Tibial artery (tissue), 4 donors: ENCODE measurements around the gene HDAC10.

ENCODE experiments used
- DNase-seq, 2 donors: peaks; one replicate each; pipeline ENCODE4 v3.0.0-alpha.2; 2019
- H3K27ac ChIP-seq, 2 donors: fragments of 200-600 bp; sonication (generic) in 1 of 2; 1 replicate in 1 of 2; 2 replicates in 1 of 2; pipeline ENCODE4 v1.5.1; 2018 to 2019; ENCODE audit warnings: mild to moderate bottlenecking in 1 of 2
- H3K27me3 ChIP-seq, 2 donors: fragments of 200-600 bp; sonication (generic) in 1 of 2; one replicate each; pipeline versions ENCODE4 v1.5.1 to v1.6.0; 2016 to 2019
- H3K36me3 ChIP-seq, 3 donors: fragments of 200-600 bp; sonication (generic) in 2 of 3; one replicate each; pipeline ENCODE4 v1.5.1; 2016 to 2019; ENCODE audit warnings: mild to moderate bottlenecking in 2 of 3
- H3K4me1 ChIP-seq, 4 donors: fragments of 200-600 bp; sonication (generic) in 2 of 4; 1 replicate in 3 of 4; 2 replicates in 1 of 4; pipeline ENCODE4 v1.5.1; 2016 to 2019
- H3K4me3 ChIP-seq, 2 donors: fragments of 200-600 bp; sonication (generic) in 1 of 2; 1 replicate in 1 of 2; 2 replicates in 1 of 2; pipeline ENCODE4 v1.5.1; 2018 to 2019; ENCODE audit warnings: mild to moderate bottlenecking in 2 of 2
- H3K9me3 ChIP-seq, 3 donors: fragments of 200-600 bp; sonication (generic) in 1 of 3; one replicate each; pipeline ENCODE4 v1.5.1; 2016 to 2019
- CTCF ChIP-seq, 2 experiments: fragments of 200-600 bp in 1 of 2; fragments of 450-650 bp in 1 of 2; IDR thresholded peaks; one replicate each; pipeline ENCODE4 v1.5.1; 2017 to 2019; ENCODE audit warnings: antibody characterized with exemption in 2 of 2, mild to moderate bottlenecking in 1 of 2, moderate library complexity in 1 of 2
- intact Hi-C: fragments of 100-400 bp; cut with DNase I; formaldehyde crosslinking; loops from one replicate; pipeline ENCODE4 v1.15.0; 2023; ENCODE audit warnings: low total_unique reads

The HDAC10 gene

GRCh38 chr22:50245214-50246072, 5.6 kb downstream of the HDAC10 start:
- Histone ChIP-seq H3K9me3 (no peaks in the 10 kb centered on the region), H3K27me3 (no peaks in the 10 kb centered on the region), H3K4me1 (peaks cover 0 to 71% (median 53%) of the 10 kb centered on the region in 4 donors), H3K36me3 (peaks cover 0 to 17% (median 5%) of the 10 kb centered on the region in 3 donors), H3K27ac (peak overlapping the region; percentile 90), H3K4me3 (peak overlapping the region; percentile 77 to 95)
- no peak for TF ChIP-seq CTCF (IDR thresholded peaks at IDR 0.05)
- no peak for DNase-seq
- intact Hi-C loops = loop anchor here (2.0 to 10.0 kb wide), 2 partner anchors 97 to 259 kb away; partner anchors contain the start of genes LMF2, NCAPH2 and PPP6R2

- peak; percentile 95 to 96 for DNase-seq
- H3K4me1 ChIP-seq = peaks cover 0 to 64% (median 45%) of the 10 kb centered on the region in 4 donors
- TF ChIP-seq CTCF (IDR thresholded peaks at IDR 0.05) = peak; percentile 22 to 23
- peaks cover 0 to 26% (median 12%) of the 10 kb centered on the region in 3 donors for H3K36me3 ChIP-seq
- no peaks in the 10 kb centered on the region for H3K27me3 ChIP-seq
- intact Hi-C loops = loop anchor here (2.0 to 10.0 kb wide), 2 partner anchors 98 to 260 kb away; partner anchors contain the start of genes LMF2, NCAPH2 and PPP6R2
- peak within 1 kb of the TSS; percentile 77 to 95 for H3K4me3 ChIP-seq
- no peaks in the 10 kb centered on the region for H3K9me3 ChIP-seq
- peak within 1 kb of the TSS; percentile 90 for H3K27ac ChIP-seq
These were observed 6.4 kb downstream of the HDAC10 start, which contains the start of gene TUBGCP6 for GRCh38 chr22:50244420-50245213. TSS of gene TUBGCP6 (minus strand) at chr22:50245023. CDS start at chr22:50244459, 564 bp downstream.

GRCh38 chr22:50243685-50244419, 7.2 kb downstream of the HDAC10 start:
- Histone ChIP-seq H3K27me3 (no peaks in the 10 kb centered on the region), H3K9me3 (no peaks in the 10 kb centered on the region), H3K4me1 (peaks cover 0 to 59% (median 42%) of the 10 kb centered on the region in 4 donors), H3K27ac (peak overlapping the region; percentile 90), H3K4me3 (peak overlapping the region; percentile 77 to 95), H3K36me3 (peaks cover 5 to 33% (median 16%) of the 10 kb centered on the region in 3 donors)
- intact Hi-C loops = loop anchor here (2.0 to 10.0 kb wide), 2 partner anchors 99 to 261 kb away; partner anchors contain the start of genes LMF2, NCAPH2 and PPP6R2
- DNase-seq = no peak
- TF ChIP-seq CTCF (IDR thresholded peaks at IDR 0.05) = no peak

GRCh38 chr22:50242406-50242949, 8.6 kb downstream of the HDAC10 start:
- Histone ChIP-seq H3K4me1 (peaks cover 0 to 51% (median 41%) of the 10 kb centered on the region in 4 donors), H3K4me3 (peak overlapping the region; percentile 77 to 95), H3K27ac (no peak overlapping the region), H3K9me3 (no peaks in the 10 kb centered on the region), H3K36me3 (peaks cover 5 to 44% (median 21%) of the 10 kb centered on the region in 3 donors), H3K27me3 (no peaks in the 10 kb centered on the region)
- no peak for TF ChIP-seq CTCF (IDR thresholded peaks at IDR 0.05)
- intact Hi-C loops = loop anchor here (10.0 kb wide), 1 partner anchor 262 kb away; the partner anchor contains the start of genes LMF2 and NCAPH2
- DNase-seq = no peak
